NCI-H2227 (cell line): ENCODE results near the gene ZNF407.

Experiments
- DNase-seq: peaks from one replicate; lab custom pipeline; 2025; ENCODE audit not compliant: unreplicated experiment; lab: John Stamatoyannopoulos, UW

ZNF407 gene

DNA sequence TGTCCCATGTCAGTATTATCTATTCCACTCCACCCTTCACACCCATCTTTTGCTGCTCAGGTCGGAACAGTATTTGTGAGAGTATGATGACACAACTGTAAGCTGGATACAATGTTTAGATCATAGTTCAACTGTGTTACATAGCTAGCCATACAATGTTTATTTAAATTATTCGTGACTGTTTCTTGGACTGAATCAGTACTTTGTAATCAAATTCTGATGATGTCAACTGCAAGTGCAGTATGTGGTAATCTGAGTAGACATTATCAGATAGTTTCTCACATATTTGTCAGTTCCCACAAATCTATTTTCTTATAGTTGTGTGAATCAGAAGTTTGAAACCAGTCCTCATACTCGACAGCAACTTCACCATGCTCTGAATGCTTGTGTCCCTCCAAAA is 177.6 kb downstream of the ZNF407 start:
- DNase-seq = no peak

DNA sequence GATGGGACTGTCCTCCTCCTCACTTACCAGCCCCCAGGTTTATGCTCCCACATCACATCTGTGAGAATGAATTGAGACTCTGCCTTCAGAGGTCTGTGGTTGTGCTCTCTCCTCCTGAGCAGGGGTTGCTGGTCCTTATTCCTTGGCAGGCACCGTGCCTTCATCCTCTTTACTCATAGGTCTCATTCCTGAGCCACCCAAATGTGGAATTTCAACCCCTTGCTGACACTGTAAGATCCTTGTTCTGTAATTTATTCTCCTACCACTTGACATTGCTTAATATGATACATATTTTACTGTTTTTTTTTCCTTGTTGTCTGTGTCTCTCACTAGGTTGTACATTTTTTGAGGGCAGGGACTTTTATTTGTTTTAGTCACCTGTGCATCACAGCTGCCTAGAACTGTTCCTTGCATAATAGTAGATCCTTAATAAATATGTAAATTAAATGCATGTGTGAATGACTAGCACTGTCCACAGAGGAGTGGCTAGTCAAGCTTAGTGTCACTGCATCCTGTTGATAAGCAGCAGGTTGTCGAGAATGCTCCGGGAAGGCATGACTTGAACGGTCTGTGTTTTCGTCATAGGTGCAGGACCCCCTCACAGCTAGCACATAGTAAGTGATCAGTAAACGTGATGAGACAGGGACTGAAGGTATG is 180.6 kb downstream of the ZNF407 start:
- DNase-seq = no peak

- no peak for DNase-seq
Observed at GRCh38 chr18:74784752-74785151, 187.1 kb downstream of the ZNF407 start.

DNA sequence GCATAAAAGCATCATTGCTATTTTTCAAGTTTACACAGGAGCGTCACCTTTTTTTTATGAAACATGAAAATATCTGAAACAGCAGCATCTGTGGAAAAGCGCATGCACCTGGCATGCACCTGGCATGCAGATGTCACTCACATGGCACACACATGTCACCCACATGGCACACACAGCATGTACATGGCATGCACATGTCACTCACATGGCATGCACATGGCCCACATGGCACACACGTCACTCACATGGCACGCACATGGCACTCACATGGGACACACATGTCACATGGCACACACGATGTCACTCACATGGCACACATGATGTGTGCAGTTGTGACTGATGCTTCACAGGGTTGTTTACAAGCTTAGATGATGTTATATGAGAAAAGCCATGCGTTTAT is 188.0 kb downstream of the ZNF407 start:
- no peak for DNase-seq

- DNase-seq = no peak
Observed at GRCh38 chr18:74788657-74789056, 191.0 kb downstream of the ZNF407 start.

GRCh38 chr18:74789078-74789477 is 191.4 kb downstream of the ZNF407 start:
- no peak for DNase-seq

GRCh38 chr18:74790451-74790850 is 192.8 kb downstream of the ZNF407 start:
- no peak for DNase-seq

DNA sequence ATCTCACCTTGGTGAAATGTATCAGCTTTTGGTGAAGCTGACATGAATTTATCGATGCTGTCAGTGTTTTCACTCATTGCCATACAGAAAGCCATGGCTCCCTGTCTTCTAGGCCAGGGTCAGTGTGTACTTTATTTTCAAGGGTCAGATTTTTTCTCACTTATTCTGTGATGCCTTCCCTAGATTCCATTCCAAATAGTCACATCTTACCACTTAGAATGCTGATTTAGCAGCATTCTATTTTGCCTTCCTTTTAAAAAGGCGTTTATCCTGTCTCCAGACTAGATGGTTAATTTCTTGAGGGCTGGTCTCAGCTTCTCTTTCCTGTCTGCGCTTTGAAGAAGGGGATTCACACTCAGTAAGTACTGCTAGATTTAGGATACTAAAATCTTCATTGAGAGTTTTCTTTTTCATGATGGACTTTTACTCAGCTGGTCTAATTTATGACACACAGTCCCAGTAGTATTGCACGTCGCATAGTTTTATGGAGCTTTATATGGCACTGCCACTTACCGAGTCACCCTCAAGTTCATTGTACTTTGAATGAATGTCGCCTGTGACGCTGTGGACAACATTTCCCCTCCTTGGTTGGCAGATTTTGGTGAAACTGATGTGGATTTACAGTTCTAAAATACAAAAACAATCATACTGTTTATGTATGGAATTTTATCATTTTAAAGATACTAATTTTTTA is 194.0 kb downstream of the ZNF407 start:
- no peak for DNase-seq

GRCh38 chr18:74793746-74794145 is 196.1 kb downstream of the ZNF407 start:
- no peak for DNase-seq

- no peak for DNase-seq
Observed at GRCh38 chr18:74795751-74796150, 198.1 kb downstream of the ZNF407 start.

- DNase-seq = no peak
Observed at GRCh38 chr18:74796211-74796610, 198.5 kb downstream of the ZNF407 start.

DNA sequence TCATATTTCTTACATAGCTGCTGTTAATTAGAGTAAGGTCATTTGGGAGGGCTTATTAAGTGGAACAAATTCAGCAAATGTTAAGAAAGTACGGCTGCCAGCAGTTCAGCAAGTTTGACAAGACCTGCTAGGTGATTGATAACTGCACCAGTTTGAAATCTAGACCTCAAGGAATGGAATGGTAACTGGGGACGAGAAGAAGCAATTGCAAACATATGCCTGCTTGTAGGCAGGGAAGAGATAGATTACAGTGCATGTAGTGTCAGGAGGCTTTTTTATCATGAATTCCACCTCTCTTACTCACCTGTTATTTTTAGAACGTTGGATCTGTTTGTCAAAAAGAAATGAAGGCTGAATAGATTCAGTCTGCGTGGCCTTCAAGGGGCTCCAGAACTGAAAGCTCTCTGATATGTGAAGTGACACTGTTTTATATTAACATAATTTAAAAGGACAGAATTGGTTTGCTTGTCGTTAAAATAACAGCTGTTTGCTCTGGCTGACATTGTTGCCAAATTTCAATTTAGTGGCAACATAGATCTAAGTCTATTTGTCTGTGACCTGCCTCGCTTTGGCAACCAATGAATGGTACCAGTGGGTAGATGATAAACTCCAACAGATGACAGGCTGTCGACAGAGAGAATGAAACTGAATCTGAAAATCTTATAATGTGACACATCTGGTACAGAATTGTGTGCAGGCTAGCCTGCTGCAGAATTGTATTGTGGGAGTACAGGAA is 199.3 kb downstream of the ZNF407 start:
- no peak for DNase-seq

DNA sequence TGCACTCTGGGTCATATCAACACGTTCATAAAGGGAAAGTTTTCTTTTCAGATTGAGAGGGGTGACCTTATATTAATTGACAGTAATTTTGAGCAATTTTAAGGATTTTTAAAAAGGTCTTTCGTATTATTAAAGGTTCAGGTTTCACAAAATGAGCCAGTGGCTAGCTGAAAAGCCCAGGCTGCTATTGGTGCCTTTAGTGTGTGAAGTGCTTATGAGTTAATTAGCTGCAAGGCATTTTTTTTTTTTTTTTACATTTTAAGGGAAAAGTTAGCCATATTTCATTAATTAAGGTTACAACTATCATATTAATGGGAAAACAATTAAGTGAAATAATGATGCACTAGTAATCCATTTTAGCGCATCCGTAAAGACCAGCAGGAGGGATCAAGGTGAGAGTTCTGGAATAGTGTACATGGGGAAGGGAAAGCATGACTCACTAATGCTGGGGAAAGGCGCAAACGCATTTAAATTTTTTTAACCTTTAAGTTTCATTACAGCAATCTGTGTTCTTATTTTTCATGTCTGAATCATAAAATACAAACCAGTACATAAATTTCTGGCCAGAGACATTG is 200.0 kb downstream of the ZNF407 start:
- no peak for DNase-seq

DNA sequence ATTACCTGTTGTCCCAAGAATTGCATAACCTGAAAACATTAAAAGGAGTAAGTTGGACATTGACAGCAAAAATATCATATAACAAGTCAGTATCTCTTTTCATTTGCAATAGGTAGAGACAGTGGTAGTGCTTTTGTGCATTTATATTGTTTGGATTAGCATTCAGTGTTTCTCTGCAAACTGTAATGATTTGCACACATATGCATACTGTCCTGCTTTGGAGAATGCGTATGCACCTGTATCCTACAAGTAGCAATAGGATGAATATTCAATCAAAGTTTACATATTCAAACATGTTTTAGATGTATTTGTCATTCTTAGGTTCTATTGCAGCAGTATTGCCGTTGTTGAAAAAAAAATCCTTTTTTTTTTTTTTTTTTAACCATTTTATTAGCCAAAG is 201.9 kb downstream of the ZNF407 start:
- no peak for DNase-seq

GRCh38 chr18:74800098-74800497 is 202.4 kb downstream of the ZNF407 start:
- no peak for DNase-seq

GRCh38 chr18:74803117-74803516 is 205.4 kb downstream of the ZNF407 start:
- no peak for DNase-seq

DNA sequence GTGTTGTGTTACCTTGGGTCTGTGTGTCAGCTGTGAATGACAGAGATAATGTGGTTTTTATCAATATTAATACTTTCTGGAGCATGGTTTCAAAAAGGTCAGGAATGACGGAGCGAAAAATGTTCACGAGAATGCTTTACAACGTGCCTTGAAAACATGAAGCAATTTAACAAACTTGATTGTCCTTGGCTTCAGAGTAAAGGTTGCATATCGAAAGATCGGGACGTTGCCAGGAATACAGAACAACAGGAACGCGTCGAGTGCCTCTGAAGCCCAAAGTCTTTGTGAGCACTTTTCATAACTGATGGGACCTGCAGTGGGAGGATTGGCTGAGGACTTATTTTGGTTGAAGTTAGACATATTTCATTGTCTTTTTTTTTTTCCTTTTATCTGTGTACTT is 206.1 kb downstream of the ZNF407 start:
- no peak for DNase-seq

DNA sequence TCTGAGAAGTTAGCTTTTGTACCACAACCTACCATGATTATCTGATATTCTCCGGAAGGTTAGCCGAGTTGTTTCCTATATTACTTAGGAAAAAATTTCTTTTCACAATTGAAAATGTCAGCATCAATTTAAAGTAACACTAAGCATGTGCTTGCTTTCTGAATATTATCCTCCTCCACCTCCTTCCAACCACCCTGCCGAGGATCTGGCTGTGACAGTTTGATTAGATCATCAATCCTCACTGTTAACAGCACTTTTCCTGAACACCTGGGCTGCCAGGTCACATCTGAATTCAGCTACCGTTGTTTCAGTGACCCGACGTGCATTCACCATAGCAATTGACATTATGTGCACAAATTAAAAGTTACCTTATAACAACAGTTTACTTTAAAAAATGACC is 207.0 kb downstream of the ZNF407 start:
- peak; percentile 6 for DNase-seq

- DNase-seq = no peak
Observed at GRCh38 chr18:74806073-74806472, 208.4 kb downstream of the ZNF407 start.

DNA sequence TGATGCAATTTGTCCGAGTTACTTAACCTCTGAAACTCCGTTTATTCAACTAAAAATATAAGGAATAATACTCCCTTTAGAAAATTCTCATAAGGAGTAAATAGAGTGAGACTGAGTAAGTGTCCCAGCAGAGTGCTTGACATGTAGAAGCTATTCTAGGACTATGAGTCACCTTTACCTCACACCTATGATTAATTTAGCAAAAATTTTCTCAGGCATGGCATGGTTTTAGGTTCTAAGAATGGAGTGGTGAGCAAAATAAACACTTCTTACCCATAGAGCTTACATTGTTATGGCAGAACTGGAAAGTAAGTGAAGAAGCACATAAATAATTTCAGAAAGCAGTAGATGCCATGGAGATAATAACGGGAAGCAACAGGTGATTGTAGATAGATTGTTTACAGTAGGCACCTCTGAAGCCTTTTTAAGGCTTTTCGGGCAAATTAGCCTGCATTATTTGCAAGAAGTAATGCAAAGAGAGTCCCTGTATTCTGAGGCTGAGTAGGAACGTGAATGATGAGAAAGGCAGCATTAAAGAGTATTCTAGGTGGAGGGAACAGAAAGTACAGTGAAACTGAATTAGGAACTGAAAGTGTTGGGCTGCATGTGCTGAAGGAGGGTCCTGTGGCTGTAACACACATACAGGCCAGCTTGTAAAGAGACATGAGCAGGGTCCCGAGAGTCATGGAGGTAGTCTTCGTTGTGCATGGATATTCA is 209.2 kb downstream of the ZNF407 start:
- DNase-seq = no peak

GRCh38 chr18:74817576-74817975 is 219.9 kb downstream of the ZNF407 start:
- no peak for DNase-seq
